A204.1 (cell line): Measurements from ENCODE around the gene ZEB2.

ENCODE experiments used
- FAIRE-seq: peaks from 2 replicates; lab custom pipeline; 2012; peaks lifted over from hg19 to GRCh38; lab: Jason Lieb, UNC

Gene ZEB2

DNA sequence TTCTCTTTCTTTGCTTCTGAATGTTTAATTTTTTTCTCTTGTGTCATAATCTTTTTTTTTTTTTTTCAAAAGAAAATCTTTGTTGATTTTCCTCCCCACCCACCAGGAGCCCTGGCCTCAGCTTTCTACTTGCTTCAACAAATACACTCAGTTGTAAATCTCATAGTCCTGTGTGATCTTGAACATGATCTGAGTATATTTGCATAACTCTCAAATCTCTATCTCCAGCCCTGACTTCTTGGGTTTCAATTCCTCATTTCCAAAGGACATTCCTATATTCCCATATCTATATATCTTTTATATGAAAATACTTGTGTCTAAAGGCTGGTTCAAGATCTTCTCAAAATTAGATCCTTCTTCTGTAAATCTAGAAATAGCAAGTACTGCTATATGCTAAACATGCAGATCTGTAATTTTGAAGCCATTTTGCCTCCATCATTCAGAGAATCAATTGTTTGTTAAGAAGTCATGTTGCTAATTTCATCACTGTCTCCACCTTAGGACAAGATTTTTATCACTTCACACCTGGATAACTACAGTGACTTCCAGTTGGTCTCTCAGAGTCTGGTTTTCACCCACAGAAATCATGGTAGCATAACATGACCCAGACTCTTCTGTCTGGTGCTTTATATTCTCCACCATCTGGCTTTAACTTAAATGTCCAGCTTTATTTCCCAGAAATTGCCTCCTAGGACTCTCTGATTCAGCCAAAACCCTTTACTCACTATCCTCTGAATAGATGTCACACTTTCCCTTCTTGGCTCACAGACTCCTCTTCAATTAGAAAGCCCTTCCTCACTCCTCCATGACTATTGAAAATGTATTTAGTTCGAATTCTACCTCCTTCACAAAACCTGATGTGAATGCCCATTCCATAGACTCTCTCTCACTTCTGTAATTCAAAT lies 98.1 kb downstream of the ZEB2 start:
- no peak for FAIRE-seq

DNA sequence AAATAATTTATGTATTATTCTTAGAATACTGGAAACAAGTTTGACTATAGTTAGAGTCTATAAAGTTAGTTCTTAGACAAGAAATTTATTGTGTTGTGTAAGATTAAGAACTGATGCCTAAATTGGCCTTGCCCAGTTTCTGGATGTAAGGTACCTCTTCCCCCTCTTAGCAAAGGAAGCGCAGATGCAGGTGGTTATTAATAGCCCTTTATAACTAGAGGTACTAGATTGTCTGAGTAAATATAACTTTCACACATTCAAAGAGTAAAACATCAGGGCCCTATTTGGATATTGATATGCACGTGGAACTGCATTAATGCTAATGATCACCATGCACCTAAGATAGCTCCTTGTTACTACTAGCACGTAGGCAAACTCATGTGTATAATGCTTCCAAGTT lies 100.7 kb downstream of the ZEB2 start:
- FAIRE-seq: no peak

DNA sequence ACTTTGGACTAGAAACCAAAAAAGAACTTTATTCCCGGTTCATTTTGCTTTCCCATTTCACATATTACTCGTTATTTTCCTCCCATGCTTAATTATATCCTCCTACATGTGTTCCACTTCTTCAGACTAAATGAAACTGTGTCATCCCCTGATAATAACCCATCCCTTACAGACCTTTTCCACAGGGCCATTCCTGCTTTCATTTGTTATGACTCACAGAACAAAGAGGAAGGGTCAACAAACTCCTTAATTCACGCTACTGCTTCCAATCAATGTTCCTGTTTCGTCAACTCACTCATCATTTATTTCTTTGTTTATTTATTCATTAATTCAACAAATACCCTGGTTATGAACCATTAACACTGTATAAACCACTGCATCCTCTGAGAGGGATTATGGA lies 104.5 kb downstream of the ZEB2 start:
- no peak for FAIRE-seq

DNA sequence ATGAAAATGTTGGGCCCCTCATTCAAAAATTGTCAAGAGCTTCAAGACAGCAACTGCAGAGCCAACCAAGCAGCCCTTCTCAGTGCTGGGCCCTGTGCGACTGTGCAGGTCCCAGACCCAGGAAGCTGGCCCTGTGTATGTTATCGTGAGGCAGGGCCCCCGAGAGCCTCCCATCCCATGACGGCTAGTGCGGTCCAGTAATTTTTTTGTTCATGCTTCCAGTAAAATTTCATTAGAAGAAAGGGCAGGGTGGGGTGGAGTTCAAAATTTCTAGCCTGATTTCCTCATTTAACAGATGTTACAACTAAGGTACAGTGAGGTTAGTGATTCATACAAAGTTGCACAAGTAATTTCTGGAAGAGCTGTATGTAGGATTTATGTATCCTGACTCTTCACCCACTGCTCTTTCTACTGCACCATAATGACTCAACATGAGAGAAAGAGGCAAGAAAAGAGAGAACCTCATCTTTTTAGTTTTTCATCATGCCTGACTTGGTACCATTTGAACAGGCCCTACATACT lies 105.5 kb downstream of the ZEB2 start:
- FAIRE-seq: no peak

DNA sequence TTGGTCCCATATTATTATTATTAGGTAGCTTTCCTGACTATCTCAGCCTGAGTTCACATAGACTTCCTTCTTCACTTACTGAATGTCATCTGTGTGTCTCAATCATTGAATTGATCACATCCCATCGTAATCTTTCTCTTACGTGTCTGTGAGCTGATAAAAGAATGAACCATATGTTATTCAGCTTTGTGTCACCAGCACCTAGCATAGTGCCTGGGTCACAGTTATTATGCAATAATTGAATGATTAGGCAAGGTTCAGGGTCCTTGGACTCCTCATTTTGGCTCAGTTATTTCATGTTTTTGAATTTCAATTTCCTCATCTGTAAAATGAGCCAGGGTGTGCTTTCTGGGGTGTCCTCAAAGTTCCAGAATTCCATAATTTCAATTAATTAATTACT lies 107.2 kb downstream of the ZEB2 start:
- FAIRE-seq: no peak

DNA sequence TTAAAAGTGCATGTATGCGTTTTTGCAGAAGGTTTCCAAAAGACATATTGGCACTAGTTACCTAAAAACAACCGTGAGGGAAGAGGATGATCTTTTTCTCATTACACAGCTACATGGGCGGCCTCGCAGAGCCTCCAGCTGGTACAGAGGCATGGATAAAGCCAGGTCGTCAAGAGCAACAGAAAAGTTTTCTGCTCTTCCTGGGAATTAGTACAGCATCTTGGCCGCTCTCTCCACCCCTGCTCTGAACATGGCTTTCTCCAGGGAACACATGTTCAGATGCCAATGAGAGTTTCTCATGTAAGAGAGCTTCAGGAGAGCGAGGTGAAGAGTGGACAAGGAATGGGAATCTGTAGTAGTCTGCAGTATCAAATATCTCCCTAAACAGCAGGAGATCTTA lies 108.4 kb downstream of the ZEB2 start:
- no peak for FAIRE-seq

DNA sequence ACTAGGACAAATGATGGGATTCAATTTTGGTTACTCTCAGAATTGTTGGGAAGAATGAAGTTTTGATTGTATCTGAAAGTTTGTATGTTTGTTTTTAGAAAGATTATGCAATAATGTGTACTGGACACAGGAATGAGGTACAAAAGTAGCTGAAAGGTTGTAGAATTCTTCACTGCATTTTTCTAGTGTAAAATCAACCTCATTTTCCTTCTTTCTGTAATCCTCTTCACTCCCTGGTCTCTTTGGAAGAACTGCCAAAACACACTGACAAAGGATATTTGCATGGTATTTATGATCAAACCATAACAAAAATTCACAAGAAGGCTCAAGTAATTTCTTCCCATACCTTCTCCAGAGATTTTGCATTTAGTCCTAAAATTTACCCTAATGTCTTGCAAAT lies 110.7 kb downstream of the ZEB2 start:
- FAIRE-seq: no peak

DNA sequence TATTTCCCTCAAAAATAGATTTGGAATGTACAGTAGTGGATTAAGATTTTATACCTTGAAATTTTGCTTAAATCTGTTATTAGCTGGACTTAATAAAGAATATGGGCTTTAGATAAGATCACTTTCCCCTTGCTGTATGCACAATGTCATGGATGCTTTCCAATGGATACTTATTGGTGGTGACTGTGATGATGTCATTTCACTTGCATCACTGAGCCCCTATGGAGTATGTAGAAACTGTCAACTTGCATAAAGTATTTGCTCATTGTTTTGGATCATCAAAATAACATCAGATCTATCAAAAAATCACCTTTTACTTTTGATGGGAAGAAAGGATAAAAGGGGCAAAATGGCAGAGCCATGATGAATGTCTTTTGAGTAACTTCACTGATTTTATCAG lies 112.7 kb downstream of the ZEB2 start:
- no peak for FAIRE-seq

DNA sequence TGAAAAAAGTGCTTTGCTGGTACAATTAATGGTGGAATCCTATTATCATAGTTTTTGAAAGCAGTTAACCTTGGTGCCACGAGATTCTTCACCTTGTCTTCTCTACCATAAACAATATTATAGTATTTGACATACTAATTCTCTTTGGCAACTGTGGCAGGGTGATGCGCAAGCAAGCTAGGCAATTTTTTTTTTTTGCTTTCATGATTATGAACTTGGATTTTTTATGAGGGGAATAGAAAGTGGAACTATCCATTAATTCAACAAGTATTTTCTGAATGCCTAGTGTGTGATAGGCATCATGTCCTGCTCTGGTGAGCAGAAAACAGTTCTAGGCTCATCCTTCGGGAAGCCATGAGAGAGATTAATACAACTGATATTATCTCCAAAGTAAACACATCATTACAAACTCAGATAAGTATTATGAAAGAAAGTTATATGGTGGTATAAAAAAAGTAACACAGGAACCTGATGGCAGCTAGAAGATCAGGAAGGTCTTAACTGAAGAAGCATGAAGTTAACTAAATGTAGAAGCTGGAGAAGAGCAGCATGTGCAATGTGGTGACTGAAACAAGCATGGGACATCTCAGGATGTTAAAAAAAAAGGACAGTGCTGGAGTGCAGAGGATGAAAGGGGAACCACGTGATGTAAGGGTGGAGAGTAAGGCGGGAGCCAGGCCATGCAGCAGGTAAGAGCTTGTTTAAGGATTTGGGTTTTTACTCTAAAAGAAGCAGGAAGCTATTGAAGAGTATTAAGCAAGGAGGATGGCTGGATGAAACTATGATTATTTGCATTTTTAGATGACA lies 113.7 kb downstream of the ZEB2 start:
- no peak for FAIRE-seq

DNA sequence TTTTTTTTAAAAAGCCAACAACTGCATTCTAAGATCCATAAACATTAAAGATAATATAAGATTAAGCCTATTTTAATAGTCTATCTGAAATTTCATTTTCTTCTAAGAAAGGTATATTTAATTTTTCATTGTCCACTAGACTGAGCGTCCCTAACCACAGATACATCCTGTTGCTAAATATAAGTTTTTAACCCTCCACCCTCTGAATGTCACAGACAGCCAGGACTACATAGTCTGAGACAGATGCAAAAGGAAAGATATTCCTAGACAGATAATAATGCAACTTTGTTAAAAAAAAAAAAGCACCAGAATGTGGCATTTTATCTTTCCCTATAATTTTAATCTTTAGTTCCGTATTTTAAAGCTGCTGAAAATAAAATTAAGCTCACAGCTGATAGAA lies 114.6 kb downstream of the ZEB2 start:
- FAIRE-seq: no peak

DNA sequence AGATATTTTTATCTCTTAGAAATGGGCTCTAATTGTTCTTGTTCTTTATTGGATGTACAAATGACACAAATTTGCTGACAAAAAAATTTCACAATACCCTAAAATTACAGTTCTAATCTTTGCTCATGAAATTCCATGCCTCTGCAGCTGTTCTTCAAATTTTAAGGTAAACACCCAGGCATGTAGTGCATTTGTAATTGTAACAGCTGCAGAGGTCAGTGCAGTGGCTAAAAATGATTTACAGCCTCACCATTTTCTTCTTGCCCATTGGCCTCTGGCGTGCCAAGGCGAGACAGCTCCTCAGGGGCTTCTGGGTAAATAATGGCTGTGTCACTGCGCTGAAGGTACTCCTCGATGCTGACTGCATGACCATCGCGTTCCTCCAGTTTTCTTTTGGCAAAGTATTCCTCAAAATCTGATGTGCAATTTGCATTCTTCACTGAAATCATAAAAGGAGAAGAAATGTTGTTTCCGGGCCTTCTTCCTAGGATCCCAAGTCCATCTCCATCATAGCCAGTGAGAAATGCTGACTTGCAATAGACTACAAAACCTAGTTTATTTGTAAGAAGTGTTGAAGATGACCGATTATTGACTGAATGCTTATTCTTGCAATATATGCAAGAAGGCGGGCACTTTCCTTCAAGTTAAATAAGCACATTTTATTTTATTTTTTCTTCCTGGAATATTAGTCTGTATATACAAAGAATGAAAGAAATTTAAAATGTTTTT lies 115.2 kb downstream of the ZEB2 start:
- no peak for FAIRE-seq

DNA sequence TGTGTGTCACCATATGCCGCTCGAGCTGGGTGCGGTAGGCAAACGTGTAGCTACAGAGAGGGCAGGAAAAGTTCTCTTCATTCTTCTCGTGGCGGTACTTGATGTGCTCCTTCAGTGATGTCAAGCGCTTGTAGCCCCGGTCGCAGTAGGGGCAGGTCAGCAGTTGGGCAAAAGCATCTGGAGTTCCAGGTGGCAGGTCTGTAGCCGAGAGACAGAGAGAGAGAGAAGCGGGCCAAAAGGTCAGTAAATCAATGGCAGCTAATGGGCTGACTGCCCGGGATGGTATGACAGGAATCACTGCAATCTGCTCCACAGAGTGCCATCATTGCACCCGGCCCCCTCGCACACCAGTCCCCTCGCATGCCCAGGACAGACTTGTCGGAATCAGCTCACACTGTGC lies 116.0 kb downstream of the ZEB2 start:
- no peak for FAIRE-seq

DNA sequence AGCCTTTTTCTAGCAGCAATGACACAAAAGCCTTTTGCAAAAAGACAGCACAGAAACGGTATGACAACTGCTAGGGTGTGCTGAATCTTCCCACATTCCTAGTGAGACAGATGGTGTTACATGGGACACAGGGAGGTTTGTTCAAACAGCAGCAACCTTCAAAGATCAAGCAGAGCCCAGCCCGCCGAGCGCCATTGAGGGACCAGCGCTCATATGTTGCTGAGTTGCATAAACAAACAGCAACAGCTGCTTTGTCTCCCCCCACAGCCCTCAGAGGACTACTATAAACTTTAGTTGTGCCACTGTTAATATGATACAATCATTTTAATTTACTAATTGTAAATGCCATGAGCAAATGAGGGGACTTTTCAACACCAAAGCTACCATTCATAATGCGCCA lies 117.7 kb downstream of the ZEB2 start:
- FAIRE-seq: no peak

DNA sequence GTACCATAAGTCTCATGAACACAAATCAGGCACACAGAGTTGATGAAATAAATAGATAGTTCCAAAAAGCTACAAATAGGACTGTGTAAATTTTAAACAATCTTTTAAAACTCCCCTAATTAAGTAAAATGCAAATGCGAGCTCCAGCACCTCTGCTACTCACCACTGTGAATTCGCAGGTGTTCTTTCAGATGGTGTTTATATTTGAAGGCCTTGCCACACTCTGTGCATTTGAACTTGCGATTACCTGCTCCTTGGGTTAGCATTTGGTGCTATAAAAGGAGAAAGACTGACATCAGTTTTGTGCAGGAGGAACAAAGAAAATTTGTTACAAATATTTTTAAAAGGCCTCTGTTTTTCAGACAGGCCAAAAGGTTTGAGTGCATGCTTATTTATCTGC lies 118.9 kb downstream of the ZEB2 start:
- no peak for FAIRE-seq

DNA sequence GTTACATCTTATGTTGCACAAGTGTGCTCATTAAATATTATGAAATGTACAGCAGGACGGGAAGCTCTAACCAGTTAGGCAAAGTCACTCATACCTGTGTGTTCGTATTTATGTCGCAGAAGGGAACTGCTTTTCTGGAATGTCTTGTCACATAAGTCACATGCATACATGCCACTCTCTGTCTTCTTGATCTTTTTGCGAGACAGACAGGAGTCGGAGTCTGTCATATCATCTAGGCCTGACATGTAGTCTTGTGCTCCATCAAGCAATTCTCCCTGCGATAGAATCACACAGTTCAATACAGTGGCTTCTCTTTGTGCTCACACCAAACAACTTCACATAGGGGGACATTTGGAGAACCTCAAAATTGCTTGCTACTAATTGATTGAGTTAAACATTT lies 123.6 kb downstream of the ZEB2 start:
- FAIRE-seq: no peak

DNA sequence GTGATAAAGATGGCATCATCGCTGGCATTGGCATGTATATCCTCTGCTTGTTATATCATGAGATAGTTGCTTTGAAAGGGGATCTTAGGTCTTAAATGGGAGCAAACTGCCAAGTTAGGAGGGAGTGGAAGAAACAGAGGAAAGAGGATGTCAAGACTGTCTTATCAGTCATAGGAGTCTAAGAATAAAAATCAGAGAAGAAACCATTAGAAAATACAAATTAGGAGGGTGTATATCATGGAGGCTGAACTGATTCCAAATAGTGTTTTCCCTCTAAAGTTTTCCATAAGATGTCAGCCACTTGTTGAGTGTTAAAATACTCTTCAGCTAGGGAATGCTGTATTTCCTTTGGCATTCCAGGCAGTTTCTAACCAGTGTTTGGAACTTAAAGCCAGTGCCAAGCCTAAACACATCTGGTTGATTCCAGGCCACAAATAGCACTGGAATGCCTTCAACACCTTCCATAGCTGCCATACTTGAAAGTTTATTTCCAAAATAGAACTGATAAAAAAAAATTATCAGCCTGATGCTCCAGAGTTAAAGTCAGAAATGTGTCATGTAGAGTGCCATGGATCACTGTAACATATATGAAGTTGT lies 129.4 kb downstream of the ZEB2 start:
- FAIRE-seq: no peak

DNA sequence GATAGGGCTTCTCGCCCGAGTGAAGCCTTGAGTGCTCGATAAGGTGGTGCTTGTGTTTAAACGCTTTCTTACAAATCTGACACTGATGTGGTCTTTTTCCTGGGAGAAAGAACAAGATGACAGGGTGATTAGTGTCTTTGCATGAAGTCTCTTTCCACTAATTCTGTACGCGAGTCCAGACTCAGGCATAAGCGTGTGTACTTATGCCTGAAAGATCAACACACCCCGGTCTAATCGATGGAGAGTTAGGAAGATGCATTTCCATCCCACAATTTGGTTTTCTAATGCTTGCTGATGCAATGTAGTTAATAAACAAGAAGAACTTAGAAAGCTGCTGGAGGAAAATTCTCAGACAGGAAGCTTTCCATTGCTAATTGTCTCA lies 130.0 kb downstream of the ZEB2 start:
- FAIRE-seq: no peak

DNA sequence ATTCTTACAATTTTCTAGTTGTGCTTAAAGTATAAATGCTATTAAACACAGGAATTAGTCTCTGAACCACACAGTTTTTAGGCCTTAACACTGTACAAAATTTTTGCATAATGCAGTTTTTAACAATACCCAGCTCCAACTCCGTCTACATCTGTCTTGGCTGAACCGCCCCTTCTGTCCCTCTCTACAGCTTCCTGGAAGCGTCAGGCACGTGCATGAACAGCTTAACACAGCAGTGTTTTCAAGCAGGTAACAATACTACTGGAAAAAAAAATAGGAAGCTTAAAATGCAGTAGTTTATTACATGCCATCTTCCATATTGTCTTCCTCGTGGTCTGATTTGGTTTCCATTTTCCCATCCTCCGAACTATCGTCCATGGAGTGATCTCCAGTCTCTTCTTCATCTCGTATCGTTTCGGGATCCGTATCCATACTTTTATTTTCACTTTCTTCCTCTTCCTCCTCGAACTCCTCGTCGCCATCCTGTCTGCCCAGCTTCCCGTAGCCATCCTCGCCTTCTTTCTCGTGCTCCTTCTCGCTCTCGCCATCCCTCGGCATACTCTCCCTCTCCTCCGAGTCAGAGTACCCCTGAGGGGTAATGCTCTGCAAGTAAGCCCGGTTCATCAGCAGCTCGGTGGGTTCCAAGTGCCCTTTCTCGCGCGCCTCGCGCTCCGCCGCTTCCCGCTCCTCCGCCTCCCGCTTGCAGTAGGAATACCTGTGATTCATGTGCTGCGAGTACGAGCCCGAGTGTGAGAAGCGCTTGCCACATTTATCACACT lies 130.6 kb downstream of the ZEB2 start:
- no peak for FAIRE-seq

DNA sequence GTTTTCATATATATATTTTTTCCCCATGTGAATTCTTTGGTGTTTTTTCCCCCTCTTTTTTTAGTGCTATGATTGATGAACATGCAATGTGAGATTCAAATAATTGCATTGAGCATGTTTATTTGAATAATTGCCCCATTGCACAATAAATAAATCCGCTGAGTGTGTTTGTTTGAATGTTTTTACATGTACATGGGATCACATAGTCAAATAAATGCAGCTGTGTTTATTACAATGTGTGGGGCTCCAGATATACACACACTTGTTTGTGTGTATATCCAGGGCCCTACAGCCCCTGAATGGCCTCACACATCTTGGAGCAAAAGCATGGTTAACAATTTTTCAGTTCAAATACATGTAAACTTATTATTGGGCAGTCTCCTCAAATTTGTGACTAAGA lies 134.5 kb downstream of the ZEB2 start:
- FAIRE-seq: no peak

DNA sequence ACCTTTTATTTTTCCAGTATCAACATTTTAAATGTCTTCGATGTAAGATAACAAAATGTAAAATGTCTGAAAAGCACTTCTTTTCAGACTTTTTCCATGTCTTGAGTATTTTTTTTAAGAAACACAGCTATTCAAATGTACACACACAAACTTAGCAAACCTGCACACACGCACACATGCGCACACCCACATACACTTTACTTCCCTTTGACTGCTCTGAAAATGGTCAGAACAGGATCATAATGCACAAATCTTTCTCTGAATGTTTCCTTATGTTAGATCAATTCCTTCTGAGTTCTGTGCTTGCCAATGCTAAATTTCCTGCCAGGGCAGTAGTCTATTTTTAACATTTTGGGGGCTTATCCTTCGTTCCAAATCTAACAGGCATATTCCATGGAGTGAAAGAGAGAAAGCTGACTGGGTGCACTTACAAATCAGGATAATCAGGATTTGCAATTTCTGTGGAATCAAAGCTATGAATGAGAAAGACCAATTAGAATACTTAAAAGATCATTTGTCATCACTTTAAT lies 136.3 kb downstream of the ZEB2 start:
- FAIRE-seq: no peak

DNA sequence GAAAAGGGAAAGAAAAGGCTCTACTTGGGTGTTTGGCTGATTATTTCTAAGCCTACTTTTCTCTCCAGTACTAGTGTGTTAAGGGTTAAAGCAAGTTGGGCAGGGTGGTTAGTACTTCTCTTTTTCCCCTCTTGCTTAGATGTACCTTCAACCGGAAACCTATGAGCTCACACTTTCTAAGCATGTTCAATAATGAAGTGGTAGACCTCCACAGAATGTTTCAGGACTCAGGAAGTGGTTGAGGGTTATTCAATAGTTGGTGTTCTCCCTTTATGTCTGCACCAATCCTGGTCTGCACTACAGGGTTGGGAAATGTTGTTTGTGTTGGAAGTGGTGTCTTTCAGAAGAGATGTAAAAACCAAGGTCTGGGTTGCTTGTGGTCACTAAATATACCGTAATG lies 137.1 kb downstream of the ZEB2 start:
- no peak for FAIRE-seq
